HG02938 (cell line): ENCODE measurements around the gene SLX9.

ENCODE experiments used
- ATAC-seq: cut with Tn5 transposase; IDR thresholded peaks from one replicate; pipeline ENCODE4 v1.9.1; 2021; ENCODE audit warnings: mild to moderate bottlenecking, moderate library complexity; ENCODE audit not compliant: unreplicated experiment

SLX9 gene

GRCh38 chr21:44957047-44957831, 17.4 kb downstream of the SLX9 start:
- no peak for ATAC-seq

GRCh38 chr21:44957901-44958451, 18.1 kb downstream of the SLX9 start:
- no peak for ATAC-seq

GRCh38 chr21:44958471-44959191, 18.8 kb downstream of the SLX9 start:
- ATAC-seq = no peak

GRCh38 chr21:44959376-44960091, 19.7 kb downstream of the SLX9 start:
- no peak for ATAC-seq

GRCh38 chr21:44960141-44961092, 20.6 kb downstream of the SLX9 start:
- ATAC-seq = no peak

- no peak for ATAC-seq
Measured at GRCh38 chr21:44962403-44962966, 22.7 kb downstream of the SLX9 start.

GRCh38 chr21:44964381-44964780, 24.6 kb downstream of the SLX9 start:
- no peak for ATAC-seq

- ATAC-seq = no peak
Measured at GRCh38 chr21:44965251-44966022, 25.6 kb downstream of the SLX9 start.

- ATAC-seq = no peak
Measured at GRCh38 chr21:44966135-44967081, 26.6 kb downstream of the SLX9 start.

- ATAC-seq = no peak
Measured at GRCh38 chr21:44967082-44968047, 27.5 kb downstream of the SLX9 start.

- no peak for ATAC-seq
Measured at GRCh38 chr21:44969066-44969670, 29.3 kb downstream of the SLX9 start.

GRCh38 chr21:44969931-44970755, 30.3 kb downstream of the SLX9 start:
- no peak for ATAC-seq

GRCh38 chr21:44970766-44971671, 31.2 kb downstream of the SLX9 start:
- ATAC-seq = no peak

- no peak for ATAC-seq
Measured at GRCh38 chr21:44971672-44971995, 31.8 kb downstream of the SLX9 start.

- no peak for ATAC-seq
Measured at GRCh38 chr21:44972301-44972814, 32.5 kb downstream of the SLX9 start.
